ENCODE data around the gene JADE1.

DNA sequence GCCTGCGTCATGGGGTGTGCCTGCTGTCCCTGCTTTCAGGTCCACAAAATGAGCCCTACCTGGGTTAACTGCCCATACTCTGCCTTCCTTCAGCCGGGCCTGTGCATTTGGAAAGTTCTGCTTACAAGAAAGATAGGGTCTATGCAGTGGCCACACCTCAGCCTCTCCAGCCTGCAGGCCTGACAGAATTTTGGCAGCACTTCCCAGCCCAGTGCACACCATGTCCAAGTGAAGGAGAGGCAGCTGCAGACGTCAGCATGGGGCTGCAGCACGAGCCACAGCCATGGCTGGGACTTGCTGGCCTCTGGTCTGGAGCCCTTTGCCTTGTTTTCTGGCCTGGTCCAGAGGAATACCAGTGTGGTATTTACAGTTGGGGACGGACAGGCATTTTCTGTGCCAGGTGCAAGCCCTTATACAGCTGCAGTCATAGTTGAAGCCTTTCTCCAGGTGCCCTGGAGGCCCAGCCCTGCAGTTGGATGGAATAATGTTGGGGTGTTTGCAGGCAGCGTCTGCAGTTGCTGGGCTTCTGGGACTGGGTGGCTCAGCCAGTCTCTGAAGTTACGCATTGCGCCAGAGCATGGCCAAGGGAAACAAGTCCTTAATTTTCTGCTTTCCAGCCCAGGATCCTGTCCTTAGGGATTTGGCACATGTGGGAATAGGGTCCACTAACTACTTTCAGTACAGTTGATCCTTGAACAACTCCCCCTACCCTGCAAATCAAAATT, 26.2 kb downstream of the JADE1 start:
- TF ChIP-seq, protein P1, sequence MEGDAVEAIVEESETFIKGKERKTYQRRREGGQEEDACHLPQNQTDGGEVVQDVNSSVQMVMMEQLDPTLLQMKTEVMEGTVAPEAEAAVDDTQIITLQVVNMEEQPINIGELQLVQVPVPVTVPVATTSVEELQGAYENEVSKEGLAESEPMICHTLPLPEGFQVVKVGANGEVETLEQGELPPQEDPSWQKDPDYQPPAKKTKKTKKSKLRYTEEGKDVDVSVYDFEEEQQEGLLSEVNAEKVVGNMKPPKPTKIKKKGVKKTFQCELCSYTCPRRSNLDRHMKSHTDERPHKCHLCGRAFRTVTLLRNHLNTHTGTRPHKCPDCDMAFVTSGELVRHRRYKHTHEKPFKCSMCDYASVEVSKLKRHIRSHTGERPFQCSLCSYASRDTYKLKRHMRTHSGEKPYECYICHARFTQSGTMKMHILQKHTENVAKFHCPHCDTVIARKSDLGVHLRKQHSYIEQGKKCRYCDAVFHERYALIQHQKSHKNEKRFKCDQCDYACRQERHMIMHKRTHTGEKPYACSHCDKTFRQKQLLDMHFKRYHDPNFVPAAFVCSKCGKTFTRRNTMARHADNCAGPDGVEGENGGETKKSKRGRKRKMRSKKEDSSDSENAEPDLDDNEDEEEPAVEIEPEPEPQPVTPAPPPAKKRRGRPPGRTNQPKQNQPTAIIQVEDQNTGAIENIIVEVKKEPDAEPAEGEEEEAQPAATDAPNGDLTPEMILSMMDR (IDR thresholded peaks at IDR 0.05; ENCODE audit: low read depth, low read length) = no peak
- no peak for TF ChIP-seq POLR2A (IDR thresholded peaks at IDR 0.05; ENCODE audit: extremely low read depth, insufficient read length)

Data from NB4 (cell line).